GM15510 (cell line): Measurements from ENCODE around the gene UTP15.

Experiments used
- POLR2A ChIP-seq: IDR thresholded peaks from 3 replicates; pipeline ENCODE4 v1.6.1; 2011; ENCODE audit warnings: borderline replicate concordance; ENCODE audit not compliant: insufficient read length; ENCODE audit errors: extremely low read depth

Gene UTP15

GRCh38 chr5:73625372-73625943, 59.9 kb downstream of the UTP15 start:
- no peak for TF ChIP-seq POLR2A

- no peak for TF ChIP-seq POLR2A
Measured at GRCh38 chr5:73625944-73626811, 60.6 kb downstream of the UTP15 start, which contains the start of gene ARHGEF28. Gene ARHGEF28 (plus strand): TSS chr5:73626196. CDS start chr5:73684852, 58,656 bp downstream.

DNA sequence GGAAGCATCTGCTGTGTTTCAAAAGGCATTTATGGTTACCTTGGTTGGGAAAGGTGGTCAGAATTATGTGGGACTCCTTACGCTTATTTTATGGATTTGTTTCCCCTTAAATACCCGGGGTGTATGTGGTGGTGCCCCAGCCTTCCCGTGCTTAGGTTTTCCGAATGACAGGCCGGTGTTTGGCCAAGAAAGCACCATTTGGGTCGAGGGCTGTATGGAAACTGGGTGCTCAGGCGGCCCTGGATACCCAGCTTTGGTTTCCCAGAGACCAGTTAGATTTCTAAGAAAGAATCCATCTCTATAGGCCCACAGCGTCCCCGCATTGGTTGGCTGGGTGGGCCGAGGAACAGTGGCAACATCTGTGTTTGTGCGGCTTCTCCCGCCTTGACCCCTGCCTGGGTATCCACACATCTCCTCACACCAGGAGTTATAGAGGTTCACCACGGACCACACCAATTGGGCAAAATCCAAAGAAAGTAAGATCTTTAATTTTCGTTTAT, 61.3 kb downstream of the UTP15 start:
- no peak for TF ChIP-seq POLR2A

GRCh38 chr5:73629456-73629855, 63.9 kb downstream of the UTP15 start:
- TF ChIP-seq POLR2A: no peak

- no peak for TF ChIP-seq POLR2A
Measured at GRCh38 chr5:73630765-73631164, 65.2 kb downstream of the UTP15 start.

GRCh38 chr5:73631500-73631899, 66.0 kb downstream of the UTP15 start:
- TF ChIP-seq POLR2A: no peak
